DMS 273 (cell line): Measurements from ENCODE around the gene ANTXR1.
"Not testable (repeated sequence)": the region's sequence is repeated elsewhere in the genome, so short reads cannot be mapped to it uniquely, and the experiment has no call there.

Source experiments
- DNase-seq: peaks from one replicate; lab custom pipeline; 2025; ENCODE audit not compliant: unreplicated experiment; lab: John Stamatoyannopoulos, UW

The ANTXR1 gene

DNA sequence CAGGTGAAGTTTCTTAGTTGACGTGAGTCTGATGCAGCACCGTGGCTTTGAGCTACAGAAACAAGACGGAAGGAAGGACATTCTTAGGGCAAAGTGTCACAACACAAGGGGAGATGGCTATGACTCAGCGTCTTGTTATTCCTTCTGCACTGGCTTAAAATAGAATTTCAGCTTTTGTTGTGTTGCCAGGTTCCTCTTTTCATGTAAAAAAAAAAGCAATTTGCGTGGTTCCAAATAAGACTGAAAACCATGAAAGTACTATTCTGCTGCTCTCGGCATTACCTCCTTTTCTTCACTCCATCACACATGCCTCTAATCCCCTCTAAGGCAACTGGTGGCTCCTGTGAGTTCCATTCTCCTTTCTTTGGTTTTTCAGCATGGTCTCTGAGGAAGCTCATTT is 150.1 kb downstream of the ANTXR1 start:
- no peak for DNase-seq

DNA sequence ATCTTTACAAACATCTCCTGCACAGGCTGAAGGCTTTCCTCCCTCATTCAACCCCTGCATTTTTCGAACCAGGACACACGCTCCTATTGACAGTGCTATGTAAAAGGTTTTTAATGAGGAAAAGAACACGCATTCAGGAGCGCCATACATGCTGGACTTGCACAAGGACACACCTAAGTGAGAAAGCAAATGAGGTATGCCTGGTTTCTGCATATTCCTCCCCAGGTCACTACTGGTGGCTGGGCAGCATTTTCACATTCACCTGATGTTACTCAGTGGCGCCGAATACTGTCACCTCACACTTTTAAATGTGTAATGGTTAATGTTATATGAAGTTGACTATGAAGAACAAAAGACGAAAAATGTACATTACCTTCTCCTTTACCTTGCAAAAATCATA is 150.6 kb downstream of the ANTXR1 start:
- DNase-seq, result no peak

- peak; percentile 33 for DNase-seq
These were observed 151.2 kb downstream of the ANTXR1 start for GRCh38 chr2:69164061-69164778.

DNA sequence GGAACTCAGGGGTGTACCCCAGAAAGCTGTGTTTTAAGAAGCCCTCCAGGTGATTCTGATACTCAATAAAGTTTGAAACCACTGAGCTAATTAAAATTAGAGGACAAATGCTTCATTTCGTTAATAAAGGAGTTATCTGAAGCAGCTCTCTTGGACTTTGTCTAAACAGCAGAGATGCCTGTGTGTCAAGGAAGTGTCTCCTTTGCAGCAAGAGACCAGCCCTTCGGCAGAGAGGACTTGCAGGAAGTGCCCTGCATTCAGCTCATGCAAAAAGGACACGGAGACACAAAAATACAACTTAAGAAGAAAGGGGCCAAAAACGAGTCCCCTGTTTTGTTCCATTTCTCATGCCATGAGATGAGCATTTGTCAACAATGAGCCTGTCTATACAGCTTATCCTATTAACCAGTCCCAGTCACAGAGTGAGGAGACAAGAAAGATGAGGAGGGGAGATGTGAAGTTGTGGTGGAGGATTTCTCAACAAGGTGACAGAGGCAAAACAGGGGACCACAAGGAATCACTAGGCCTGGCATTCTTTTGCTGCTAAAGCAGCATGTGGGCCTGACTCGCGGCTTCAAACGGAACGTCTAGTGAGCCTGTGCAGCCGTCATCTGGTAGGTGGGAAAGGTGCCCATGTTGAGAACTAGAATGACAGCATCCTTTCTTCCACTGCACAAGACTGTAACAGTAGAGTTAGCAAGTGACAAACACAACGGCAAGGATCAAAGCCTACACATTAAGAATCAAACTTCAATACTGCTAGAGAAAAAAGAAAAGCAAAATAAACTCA is 152.3 kb downstream of the ANTXR1 start:
- DNase-seq, result no peak

- no peak for DNase-seq
These were observed 153.5 kb downstream of the ANTXR1 start for GRCh38 chr2:69166465-69166811.

DNA sequence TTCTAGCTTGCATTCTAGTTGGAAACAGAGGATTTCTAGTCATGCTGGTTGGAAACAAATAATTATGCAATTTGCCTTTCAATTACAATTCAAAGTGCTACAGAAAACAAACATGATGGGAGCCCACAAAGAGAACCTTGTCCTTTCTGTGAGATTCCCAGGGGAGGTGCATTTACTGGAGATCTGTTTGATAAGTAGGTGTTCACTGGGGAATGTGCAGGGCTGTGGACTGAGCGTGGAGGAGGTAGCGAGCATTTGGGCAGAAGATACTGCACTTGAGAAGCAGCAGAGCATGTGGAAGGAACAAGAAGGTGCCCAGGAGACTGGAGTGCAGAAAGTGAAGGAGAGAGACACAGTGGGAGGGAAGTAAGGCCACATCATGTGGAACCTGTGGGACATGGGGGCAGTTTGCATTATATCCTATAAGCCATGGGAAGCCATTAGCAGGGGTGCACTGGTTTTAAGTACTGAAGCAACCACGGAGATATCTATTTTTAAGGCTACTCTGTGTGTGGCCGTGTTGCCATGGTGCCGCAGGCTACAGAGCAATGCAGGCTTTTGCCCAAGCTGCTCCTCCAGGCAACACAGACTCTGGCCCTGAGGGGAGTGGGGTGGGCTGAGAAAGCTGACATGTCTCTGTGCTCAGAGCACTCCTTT is 154.0 kb downstream of the ANTXR1 start:
- DNase-seq, result no peak

DNA sequence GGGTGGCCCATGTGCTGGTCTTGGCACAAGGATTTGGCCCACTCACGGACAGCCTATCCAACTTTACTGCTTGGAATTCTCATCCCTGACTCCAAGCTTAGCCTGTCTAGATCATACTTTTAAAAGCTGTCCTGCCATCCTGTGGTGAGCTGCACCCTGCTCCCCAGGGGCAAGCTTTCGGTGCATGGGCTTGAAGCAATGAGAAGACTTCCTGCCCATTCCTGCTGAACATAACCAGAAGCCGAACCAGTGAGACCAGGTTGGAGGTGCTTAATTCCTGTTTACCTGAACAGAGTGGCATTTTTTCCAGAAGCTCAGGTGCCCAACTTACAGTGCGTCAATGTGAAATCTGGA is 154.5 kb downstream of the ANTXR1 start:
- DNase-seq, result no peak

DNA sequence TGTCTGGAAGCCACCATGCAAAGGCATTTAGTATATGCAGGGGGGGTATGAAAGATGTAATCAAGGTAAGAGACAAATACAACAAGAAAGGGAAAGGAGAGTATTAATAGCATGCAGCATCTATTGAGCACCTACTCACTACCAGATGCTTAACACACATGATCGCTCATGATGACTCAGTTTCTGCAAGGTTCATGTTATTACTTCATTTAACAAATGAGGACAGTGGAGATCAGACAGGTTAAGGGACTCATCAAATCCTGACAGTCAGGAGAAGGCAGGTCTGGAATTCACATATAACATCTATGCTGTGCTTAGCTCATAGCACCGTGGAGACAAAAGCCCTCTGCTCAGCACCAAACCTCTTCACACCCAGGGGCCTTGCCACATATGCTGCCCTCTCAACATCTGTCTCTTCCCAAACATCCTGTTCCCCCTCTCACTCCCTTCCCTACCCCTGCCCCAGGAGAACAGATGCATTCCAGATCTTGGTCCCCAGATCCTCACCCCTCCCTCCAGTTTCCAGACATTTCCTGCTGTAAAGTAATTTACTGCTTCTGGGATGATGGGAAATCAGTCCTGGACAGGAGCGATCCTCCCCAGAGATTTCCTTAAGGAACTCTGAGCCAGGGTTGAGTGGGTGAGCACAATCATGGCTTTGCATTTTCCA is 155.3 kb downstream of the ANTXR1 start:
- DNase-seq, result no peak

GRCh38 chr2:69168950-69169654 is 156.1 kb downstream of the ANTXR1 start:
- no peak for DNase-seq

DNA sequence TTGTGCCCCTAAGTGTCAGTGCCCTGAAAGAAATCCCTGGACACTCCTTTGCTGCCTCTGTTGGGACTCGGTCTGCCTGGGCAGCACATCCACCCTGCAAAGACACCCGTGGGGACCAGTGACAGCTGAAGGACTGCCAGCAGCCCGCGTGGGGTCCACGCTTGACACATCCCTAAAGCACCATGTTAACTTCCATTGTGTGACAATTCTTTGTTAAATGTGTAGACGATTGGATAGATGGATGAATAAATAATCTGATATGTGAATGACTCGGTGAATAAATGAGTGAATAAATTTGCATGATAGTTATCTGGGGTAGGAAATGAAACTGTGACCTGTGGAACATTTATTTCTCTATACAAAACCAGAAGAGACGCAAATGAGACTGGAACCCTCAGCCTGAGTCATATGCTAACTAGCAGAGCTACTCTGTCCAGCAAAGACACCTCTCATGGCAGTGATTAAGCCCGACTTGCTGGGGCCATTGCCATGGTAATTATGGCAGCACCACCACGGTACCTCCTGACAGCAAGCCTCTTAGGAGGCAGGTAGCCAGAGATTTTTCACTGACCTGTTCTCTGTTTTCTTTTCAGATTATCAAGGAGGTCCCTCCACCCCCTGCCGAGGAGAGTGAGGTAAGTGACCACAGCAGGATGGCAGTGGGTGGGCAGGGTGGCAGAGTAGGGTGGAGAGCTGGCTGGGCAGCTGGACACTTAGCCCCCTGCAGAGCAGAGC is 156.8 kb downstream of the ANTXR1 start:
- no peak for DNase-seq

DNA sequence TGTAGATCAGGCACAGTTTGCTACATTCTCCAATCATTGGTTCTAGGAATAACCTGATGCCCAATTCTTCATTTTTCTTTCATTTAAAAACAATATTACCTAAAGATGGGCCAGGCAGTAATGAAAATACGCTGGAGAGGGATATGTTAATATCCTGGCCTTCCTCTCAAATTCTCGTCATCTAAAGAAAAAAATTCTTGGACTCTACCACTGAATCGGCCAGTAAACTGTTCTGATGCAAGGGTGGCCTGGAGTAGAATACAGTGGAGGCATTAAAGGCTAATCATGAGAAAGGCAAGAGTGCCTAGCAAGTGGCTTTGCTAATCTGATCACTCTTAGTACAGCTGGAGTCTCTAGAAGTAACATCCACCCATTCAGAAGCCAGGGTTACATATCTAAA is 157.7 kb downstream of the ANTXR1 start:
- DNase-seq, result no peak

GRCh38 chr2:69171116-69171896 is 158.3 kb downstream of the ANTXR1 start:
- no peak for DNase-seq

DNA sequence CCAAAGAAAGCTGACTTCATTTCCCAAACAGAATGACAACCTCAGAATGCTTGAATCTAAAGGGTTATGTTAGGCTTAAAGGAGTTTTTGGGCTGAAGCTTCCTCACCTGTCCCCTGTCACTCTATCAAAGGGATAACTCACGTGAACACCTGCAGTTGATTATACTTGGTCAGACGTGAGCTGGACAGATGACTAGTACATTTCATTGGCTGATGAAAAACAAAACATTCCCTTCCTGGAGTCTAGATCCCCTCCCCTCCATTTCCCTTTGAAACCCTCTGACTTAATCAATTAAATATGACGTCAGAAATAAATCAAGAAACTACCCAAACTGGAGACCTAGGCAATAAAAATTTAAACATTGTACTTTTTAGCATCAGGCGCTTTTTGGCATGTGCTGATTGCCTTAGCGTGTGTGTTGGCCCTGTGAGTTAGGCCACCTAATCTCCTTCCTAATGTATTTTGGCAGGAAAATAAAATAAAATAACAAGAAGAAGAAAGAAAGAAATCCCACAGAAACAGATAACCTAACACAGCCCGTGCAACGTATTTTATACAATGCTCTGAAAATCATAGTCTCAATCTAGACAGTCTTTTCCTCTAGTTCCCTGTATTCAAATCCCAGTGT is 159.0 kb downstream of the ANTXR1 start:
- DNase-seq, result no peak

GRCh38 chr2:69173706-69174105 is 160.7 kb downstream of the ANTXR1 start:
- DNase-seq, result no peak

DNA sequence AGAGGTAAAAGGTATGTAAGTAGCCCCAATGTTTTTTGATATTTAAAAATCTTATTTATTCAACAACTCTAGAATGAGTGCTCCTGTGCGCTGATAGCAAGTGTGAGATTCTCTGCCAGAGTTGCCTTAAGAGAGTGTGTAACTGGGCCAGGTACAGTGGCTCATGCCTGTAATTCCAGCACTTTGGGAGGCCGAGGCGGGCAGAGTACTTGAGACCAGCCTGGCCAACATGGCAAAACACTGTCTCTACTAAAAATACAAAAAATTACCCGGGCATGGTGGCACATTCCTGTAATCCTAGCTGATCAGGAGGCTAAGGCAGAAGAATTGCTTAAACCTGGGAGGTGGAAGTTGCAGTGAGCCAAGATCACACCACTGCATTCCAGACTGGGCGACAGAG is 161.2 kb downstream of the ANTXR1 start:
- DNase-seq, result not testable (repeated sequence)

- no peak for DNase-seq
These were observed 163.1 kb downstream of the ANTXR1 start for GRCh38 chr2:69175790-69176715.

DNA sequence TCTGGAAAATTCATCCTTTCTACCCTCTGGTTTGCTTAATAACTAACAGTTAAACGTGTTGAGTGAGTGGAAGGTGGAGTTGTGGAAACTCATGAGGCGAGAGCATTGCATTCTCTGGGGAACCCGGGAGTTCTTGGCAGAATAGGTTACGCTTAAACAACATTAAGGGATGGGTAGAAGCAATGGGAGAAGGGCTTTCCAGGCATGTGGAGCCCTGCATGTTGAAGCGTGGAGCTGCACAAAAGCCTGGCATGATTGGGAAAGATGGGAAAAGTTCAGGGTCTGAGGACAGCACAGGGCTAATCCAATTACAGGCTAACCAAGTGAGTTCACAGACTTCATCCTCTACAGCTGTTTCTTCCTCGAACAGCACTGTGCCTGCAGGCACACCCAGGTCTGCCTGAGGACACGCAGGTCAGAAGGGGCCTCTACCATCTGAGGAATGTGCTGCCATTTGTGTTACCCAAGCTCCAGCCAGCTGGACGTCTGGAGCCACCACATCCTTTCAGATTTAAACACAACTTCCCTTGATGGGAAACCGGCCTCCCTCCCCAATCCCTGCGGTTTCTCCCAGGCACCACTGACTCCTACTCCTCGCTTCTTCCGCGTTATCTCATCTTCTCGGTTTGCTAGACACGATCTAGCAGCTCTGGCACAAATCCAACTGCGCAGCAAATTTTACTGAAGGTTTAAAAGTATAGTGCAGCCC is 164.2 kb downstream of the ANTXR1 start:
- DNase-seq, result no peak
